BE2C (cell line): ENCODE results near the gene UQCRQ.

Experiments used
- DNase-seq: peaks from one replicate; pipeline ENCODE4 v3.0.0-alpha.2; 2020
- H3K27me3 ChIP-seq: fragments of 250-450 bp; sonication (Bioruptor Pico); 2 replicates; pipeline ENCODE4 v1.5.1; 2020; ENCODE audit warnings: mild to moderate bottlenecking
- H3K36me3 ChIP-seq: fragments of 250-450 bp; sonication (Bioruptor Pico); 2 replicates; pipeline ENCODE4 v1.5.1; 2020; ENCODE audit warnings: mild to moderate bottlenecking
- H3K4me1 ChIP-seq: fragments of 250-450 bp; sonication (Bioruptor Pico); 2 replicates; pipeline ENCODE4 v1.5.1; 2020
- H3K4me3 ChIP-seq: 2 replicates; pipeline ENCODE4 v1.5.1; 2011; ENCODE audit warnings: low read depth, low read length
- H3K9me3 ChIP-seq: fragments of 250-450 bp; sonication (Bioruptor Pico); 2 replicates; pipeline ENCODE4 v1.5.1; 2020
- TF ChIP-seq, protein P1 (sequence below): IDR thresholded peaks from 2 replicates; pipeline ENCODE4 v1.5.1; 2012; ENCODE audit warnings: mild to moderate bottlenecking, low read depth, low read length

Gene UQCRQ

DNA sequence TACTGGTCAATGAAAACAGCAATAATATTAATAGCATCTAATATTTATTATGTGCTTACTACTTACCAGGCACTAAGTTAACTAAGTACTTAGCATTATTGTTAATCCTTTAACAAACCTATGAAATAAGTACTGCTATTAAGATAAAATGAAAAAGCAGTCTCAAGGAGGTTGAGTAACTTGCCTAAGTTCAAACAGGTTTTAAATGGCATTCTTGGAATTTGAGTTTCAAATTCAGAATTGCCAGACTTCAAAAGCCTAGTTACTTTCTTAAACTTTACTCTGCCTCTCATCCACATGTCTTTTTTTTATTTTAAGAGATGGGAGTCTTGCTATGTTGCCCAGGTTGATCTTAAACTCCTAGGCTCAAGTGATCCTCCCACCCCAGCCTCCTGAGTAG is 23.1 kb downstream of the UQCRQ start:
- Histone ChIP-seq H3K9me3 (no peaks in the 10 kb centered on the region), H3K36me3 (peaks cover 74% of the 10 kb centered on the region), H3K27me3 (no peaks in the 10 kb centered on the region), H3K4me1 (no peaks in the 10 kb centered on the region), H3K4me3 (no peak overlapping the region)
- no peak for DNase-seq
- TF ChIP-seq, protein P1, sequence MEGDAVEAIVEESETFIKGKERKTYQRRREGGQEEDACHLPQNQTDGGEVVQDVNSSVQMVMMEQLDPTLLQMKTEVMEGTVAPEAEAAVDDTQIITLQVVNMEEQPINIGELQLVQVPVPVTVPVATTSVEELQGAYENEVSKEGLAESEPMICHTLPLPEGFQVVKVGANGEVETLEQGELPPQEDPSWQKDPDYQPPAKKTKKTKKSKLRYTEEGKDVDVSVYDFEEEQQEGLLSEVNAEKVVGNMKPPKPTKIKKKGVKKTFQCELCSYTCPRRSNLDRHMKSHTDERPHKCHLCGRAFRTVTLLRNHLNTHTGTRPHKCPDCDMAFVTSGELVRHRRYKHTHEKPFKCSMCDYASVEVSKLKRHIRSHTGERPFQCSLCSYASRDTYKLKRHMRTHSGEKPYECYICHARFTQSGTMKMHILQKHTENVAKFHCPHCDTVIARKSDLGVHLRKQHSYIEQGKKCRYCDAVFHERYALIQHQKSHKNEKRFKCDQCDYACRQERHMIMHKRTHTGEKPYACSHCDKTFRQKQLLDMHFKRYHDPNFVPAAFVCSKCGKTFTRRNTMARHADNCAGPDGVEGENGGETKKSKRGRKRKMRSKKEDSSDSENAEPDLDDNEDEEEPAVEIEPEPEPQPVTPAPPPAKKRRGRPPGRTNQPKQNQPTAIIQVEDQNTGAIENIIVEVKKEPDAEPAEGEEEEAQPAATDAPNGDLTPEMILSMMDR: no peak

DNA sequence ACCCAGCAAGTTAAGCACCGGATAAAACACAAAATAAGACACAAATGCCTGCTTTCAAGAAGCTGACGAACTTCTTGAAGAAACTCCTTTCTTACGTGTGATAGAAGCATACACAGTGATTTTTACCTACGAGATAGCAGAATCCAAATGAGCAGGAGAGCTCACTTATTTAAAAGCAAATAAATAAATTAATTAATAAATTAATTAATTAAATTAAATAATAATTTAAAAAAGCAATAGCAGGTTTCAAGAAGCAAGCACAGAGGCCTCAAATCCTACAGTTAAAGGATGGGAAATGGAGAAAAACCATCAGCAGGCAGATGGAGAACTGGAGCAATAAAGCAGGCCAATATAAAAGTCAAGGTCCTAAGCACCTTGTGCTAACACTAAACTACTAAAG is 24.4 kb downstream of the UQCRQ start:
- H3K4me3 ChIP-seq: no peak overlapping the region
- TF ChIP-seq, protein P1: no peak
- no peaks in the 10 kb centered on the region for H3K27me3 ChIP-seq
- no peak for DNase-seq
- no peaks in the 10 kb centered on the region for H3K9me3 ChIP-seq
- peaks cover 82% of the 10 kb centered on the region for H3K36me3 ChIP-seq
- no peaks in the 10 kb centered on the region for H3K4me1 ChIP-seq

DNA sequence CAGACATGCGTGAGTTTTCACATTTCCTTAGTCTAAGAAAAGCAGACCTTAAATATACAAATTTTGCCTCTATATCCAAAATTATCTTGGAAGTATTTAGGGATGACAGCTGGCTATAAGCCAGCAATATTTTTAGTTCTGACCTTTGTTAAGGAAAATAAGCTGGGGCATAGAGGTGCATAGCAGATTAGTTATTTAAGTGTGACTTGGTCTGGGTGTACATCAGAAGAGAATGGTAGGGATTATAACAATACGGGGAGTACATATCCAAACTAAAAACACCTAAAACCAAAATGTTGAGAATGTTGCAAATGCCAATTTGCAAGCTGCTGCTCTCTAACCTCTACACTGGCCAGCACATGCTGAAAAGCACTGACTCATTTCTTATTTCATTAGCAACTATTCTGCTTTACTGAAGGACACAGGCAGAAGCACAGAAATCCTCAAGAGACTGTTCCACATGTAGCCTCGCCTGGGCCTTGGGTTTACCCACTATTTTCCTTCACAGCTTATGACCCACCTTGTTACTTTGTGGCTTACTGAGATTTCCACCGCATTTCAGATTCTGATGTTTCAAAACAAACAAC is 29.4 kb downstream of the UQCRQ start:
- H3K36me3 ChIP-seq: peaks cover 62% of the 10 kb centered on the region
- no peak overlapping the region for H3K4me3 ChIP-seq
- no peaks in the 10 kb centered on the region for H3K9me3 ChIP-seq
- H3K4me1 ChIP-seq: no peaks in the 10 kb centered on the region
- no peak for DNase-seq
- TF ChIP-seq, protein P1: no peak
- no peaks in the 10 kb centered on the region for H3K27me3 ChIP-seq

DNA sequence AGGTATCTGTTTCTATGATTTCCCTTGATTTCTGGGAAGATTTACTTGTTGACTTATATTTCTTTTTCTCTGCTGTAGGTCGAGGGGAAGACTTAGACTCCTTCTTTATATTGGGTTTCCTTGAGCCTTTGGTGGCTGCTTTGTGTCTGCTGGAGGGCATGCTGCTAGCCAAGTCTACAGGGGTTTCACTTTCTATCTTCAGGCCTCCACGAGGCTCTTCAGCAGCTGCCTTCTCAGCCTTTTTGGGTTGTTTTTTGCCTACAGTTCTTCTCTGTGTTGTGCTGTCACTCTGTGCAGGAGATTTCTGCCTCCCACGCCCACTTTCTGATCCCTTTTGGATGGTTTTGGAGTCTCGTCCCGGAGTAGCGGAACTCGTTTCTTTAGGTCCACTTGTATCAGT is 30.2 kb downstream of the UQCRQ start:
- no peak for DNase-seq
- H3K36me3 ChIP-seq: peaks cover 62% of the 10 kb centered on the region
- H3K9me3 ChIP-seq: no peaks in the 10 kb centered on the region
- no peaks in the 10 kb centered on the region for H3K27me3 ChIP-seq
- H3K4me1 ChIP-seq: no peaks in the 10 kb centered on the region
- TF ChIP-seq, protein P1: no peak
- no peak overlapping the region for H3K4me3 ChIP-seq

DNA sequence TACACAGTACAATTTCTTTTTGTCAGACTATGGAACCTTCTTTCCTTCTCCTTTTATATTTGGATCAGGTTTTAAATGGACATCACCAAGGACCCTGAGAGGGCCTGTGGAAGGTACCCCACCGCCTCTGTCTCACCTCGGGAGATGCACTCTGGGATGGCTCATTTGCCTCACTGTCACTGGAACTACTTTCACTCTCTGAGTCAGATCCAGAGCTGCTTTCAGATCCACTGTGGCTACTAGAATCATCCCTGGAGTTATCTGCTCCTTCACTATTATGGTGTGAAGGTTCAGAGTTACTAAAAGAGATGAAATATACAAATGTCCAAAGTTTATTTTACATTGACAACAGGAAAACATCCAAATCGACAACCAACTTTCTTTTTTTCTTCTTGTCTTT is 31.7 kb downstream of the UQCRQ start:
- DNase-seq: no peak
- no peak overlapping the region for H3K4me3 ChIP-seq
- H3K9me3 ChIP-seq: no peaks in the 10 kb centered on the region
- no peaks in the 10 kb centered on the region for H3K27me3 ChIP-seq
- TF ChIP-seq, protein P1: no peak
- peaks cover 48% of the 10 kb centered on the region for H3K36me3 ChIP-seq
- no peaks in the 10 kb centered on the region for H3K4me1 ChIP-seq

DNA sequence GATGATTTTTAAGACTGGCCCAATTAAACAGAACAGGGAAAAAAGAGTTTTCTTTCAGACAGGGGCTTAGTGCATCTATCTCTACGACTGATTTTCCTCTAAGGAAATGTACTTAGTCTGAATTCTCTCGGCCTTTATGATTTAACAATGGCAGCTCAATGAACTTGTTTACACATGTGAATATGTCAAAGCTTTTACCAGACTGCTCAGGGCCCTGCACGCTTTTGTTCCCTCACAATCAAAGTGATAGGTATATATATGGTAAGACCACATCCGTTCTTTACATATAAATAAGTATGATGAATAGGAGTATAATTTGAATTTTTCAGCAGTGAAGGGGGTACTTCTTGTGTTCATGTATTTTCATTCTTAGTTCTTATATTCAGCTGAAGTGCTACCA is 34.6 kb downstream of the UQCRQ start:
- TF ChIP-seq, protein P1: no peak
- no peak overlapping the region for H3K4me3 ChIP-seq
- peaks cover 19% of the 10 kb centered on the region for H3K36me3 ChIP-seq
- DNase-seq: no peak
- no peaks in the 10 kb centered on the region for H3K4me1 ChIP-seq
- H3K27me3 ChIP-seq: no peaks in the 10 kb centered on the region
- H3K9me3 ChIP-seq: no peaks in the 10 kb centered on the region
